H1 (cell line): ENCODE results near the gene FOXA2. TPM values are rescaled to one million over a fixed set of nuclear protein-coding genes. Genes with fewer than 3 reads are reported as not detected.

Source experiments
- CTCF ChIA-PET: fragments of 300-600 bp; sonication (Branson Sonifier 250); formaldehyde crosslinking; loops from one replicate; lab custom pipeline; 2021; ENCODE audit not compliant: partially characterized antibody; lab: Charles Lee
- POLR2A ChIA-PET: fragments of 300-600 bp; sonication (Branson Sonifier 250); formaldehyde crosslinking; loops from one replicate; lab custom pipeline; 2021; ENCODE audit warnings: inconsistent platforms; ENCODE audit not compliant: partially characterized antibody; lab: Charles Lee
- DNase-seq, 2 experiments: peaks; one replicate each; pipeline versions ENCODE4 v3.0.0 to v3.0.0-alpha.2; 2010 to 2022; ENCODE audit warnings: low spot score in 2 of 2, low read depth in 1 of 2, mixed read lengths in 1 of 2
- FAIRE-seq: peaks from 2 replicates; lab custom pipeline; 2011; peaks lifted over from hg19 to GRCh38; lab: Jason Lieb, UNC
- H2AFZ ChIP-seq: 2 replicates; pipeline ENCODE4 v1.8.1; 2012; ENCODE audit warnings: low read length, inconsistent platforms
- H2AK5ac ChIP-seq: 2 replicates; pipeline ENCODE4 v1.6.1; 2013; ENCODE audit warnings: low read depth, low read length
- H2BK120ac ChIP-seq: replicated peaks from 2 replicates; pipeline ENCODE3; 2013; ENCODE audit warnings: low read depth, low read length, inconsistent platforms
- H2BK12ac ChIP-seq: 2 replicates; pipeline ENCODE4 v1.6.1; 2013; ENCODE audit warnings: low read depth, low read length
- H2BK15ac ChIP-seq: 2 replicates; pipeline ENCODE4 v1.6.1; 2013; ENCODE audit warnings: low read length
- H2BK20ac ChIP-seq: 2 replicates; pipeline ENCODE4 v1.6.1; 2013; ENCODE audit warnings: low read length
- H2BK5ac ChIP-seq: 2 replicates; pipeline ENCODE4 v1.6.1; 2013; ENCODE audit warnings: low read depth, low read length
- H3K14ac ChIP-seq: 2 replicates; pipeline ENCODE4 v1.6.1; 2013; ENCODE audit warnings: inconsistent platforms; ENCODE audit not compliant: insufficient read length
- H3K18ac ChIP-seq: 2 replicates; pipeline ENCODE4 v1.6.1; 2013; ENCODE audit warnings: low read length; ENCODE audit errors: extremely low read depth
- H3K23ac ChIP-seq: 2 replicates; pipeline ENCODE4 v1.6.1; 2013; ENCODE audit warnings: inconsistent platforms; ENCODE audit not compliant: insufficient read length
- H3K23me2 ChIP-seq: 2 replicates; pipeline ENCODE4 v1.6.1; 2013; ENCODE audit warnings: low read depth, low read length
- H3K27ac ChIP-seq: 2 replicates; pipeline ENCODE4 v1.6.1; 2011; ENCODE audit warnings: low read depth, low read length, inconsistent platforms
- H3K27me3 ChIP-seq, 4 experiments: replicated peaks in 1 of 4; 1 replicate in 1 of 4; 2 replicates in 3 of 4; pipeline versions ENCODE4 v1.6.1 to v1.8.1; 2011 to 2013; ENCODE audit warnings: low read length in 3 of 4, mild to moderate bottlenecking in 3 of 4, inconsistent platforms in 2 of 4, mixed read lengths in 2 of 4, moderate library complexity in 1 of 4; ENCODE audit not compliant: control insufficient read depth in 3 of 4, insufficient read depth in 3 of 4; ENCODE audit errors: extremely low read depth in 1 of 4
- H3K36me3 ChIP-seq, 4 experiments: 2 replicates each; pipeline versions ENCODE4 v1.6.1 to v1.8.1; 2011 to 2013; ENCODE audit warnings: mild to moderate bottlenecking in 4 of 4, low read length in 3 of 4, moderate library complexity in 2 of 4, control low read depth in 1 of 4, inconsistent platforms in 1 of 4; ENCODE audit not compliant: insufficient read depth in 4 of 4, control insufficient read depth in 2 of 4
- H3K4ac ChIP-seq: replicated peaks from 2 replicates; pipeline ENCODE3; 2013; ENCODE audit warnings: low read length, low read depth, mixed read lengths, inconsistent platforms; ENCODE audit not compliant: insufficient read length
- H3K4me1 ChIP-seq, 4 experiments: replicated peaks in 1 of 4; 1 replicate in 1 of 4; 2 replicates in 3 of 4; pipeline versions ENCODE4 v1.6.1 to v1.8.1; 2011 to 2013; ENCODE audit warnings: low read length in 3 of 4, inconsistent platforms in 2 of 4, mixed read lengths in 1 of 4; ENCODE audit not compliant: insufficient read depth in 4 of 4, control insufficient read depth in 3 of 4
- H3K4me2 ChIP-seq, 2 experiments: 2 replicates each; pipeline versions ENCODE4 v1.6.1 to v1.8.1; 2011 to 2013; ENCODE audit warnings: low read depth in 2 of 2, low read length in 2 of 2, control low read depth in 1 of 2, inconsistent platforms in 1 of 2, mild to moderate bottlenecking in 1 of 2; ENCODE audit not compliant: insufficient read depth in 1 of 2
- H3K4me3 ChIP-seq, 4 experiments: fragments of 200-600, 300-600 bp in 1 of 4; sonication (generic), shearing (Covaris generic), sonication (Bioruptor Twin) in 1 of 4; 2 replicates each; pipeline versions ENCODE4 v1.5.1 to v1.8.1; 2011 to 2016; ENCODE audit warnings: low read length in 4 of 4, low read depth in 3 of 4, control low read depth in 2 of 4, inconsistent platforms in 2 of 4, mild to moderate bottlenecking in 2 of 4, mixed read lengths in 1 of 4, moderate library complexity in 1 of 4; ENCODE audit not compliant: insufficient read depth in 2 of 4; ENCODE audit errors: extremely low read depth in 1 of 4
- H3K56ac ChIP-seq: replicated peaks from 2 replicates; pipeline ENCODE3; 2013; ENCODE audit warnings: low read depth, mild to moderate bottlenecking, mixed read lengths, low read length, inconsistent platforms; ENCODE audit not compliant: insufficient read length
- H3K79me1 ChIP-seq: 2 replicates; pipeline ENCODE4 v1.6.1; 2013; ENCODE audit warnings: low read depth, low read length, control low read depth
- H3K79me2 ChIP-seq, 2 experiments: 2 replicates each; pipeline versions ENCODE4 v1.6.1 to v1.8.1; 2012 to 2013; ENCODE audit warnings: low read length in 2 of 2, mild to moderate bottlenecking in 2 of 2, inconsistent platforms in 1 of 2; ENCODE audit not compliant: insufficient read depth in 2 of 2, control insufficient read depth in 1 of 2
- H3K9ac ChIP-seq, 4 experiments: replicated peaks in 1 of 4; 1 replicate in 1 of 4; 2 replicates in 3 of 4; pipeline versions ENCODE4 v1.6.1 to v1.8.1; 2011 to 2013; ENCODE audit warnings: low read depth in 3 of 4, low read length in 3 of 4, control low read depth in 2 of 4, mild to moderate bottlenecking in 2 of 4, moderate library complexity in 2 of 4, inconsistent platforms in 1 of 4; ENCODE audit errors: extremely low read depth in 1 of 4
- H3K9me3 ChIP-seq, 2 experiments: 2 replicates each; pipeline versions ENCODE4 v1.6.1 to v1.8.1; 2012 to 2013; ENCODE audit warnings: mild to moderate bottlenecking in 2 of 2, moderate library complexity in 2 of 2, control low read depth in 1 of 2, inconsistent platforms in 1 of 2, low read depth in 1 of 2, low read length in 1 of 2, mixed read lengths in 1 of 2; ENCODE audit not compliant: insufficient read depth in 2 of 2
- H4K20me1 ChIP-seq, 2 experiments: replicated peaks in 1 of 2; 2 replicates each; pipeline versions ENCODE3 to v1.8.1; 2011 to 2013; ENCODE audit warnings: inconsistent platforms in 2 of 2, low read length in 2 of 2, mild to moderate bottlenecking in 1 of 2; ENCODE audit not compliant: insufficient read depth in 2 of 2, control insufficient read depth in 1 of 2
- H4K5ac ChIP-seq: 2 replicates; pipeline ENCODE4 v1.6.1; 2013; ENCODE audit warnings: low read length, low read depth, mixed read lengths, inconsistent platforms; ENCODE audit not compliant: insufficient read length
- H4K8ac ChIP-seq: 2 replicates; pipeline ENCODE4 v1.8.0; 2013; ENCODE audit warnings: mild to moderate bottlenecking, moderate library complexity, low read length, inconsistent platforms; ENCODE audit not compliant: insufficient read depth; ENCODE audit errors: extremely low read depth
- H4K91ac ChIP-seq: replicated peaks from 2 replicates; pipeline ENCODE3; 2013; ENCODE audit warnings: low read length, mixed read lengths, inconsistent platforms; ENCODE audit not compliant: insufficient read length
- E2F6 ChIP-seq: IDR thresholded peaks from 2 replicates; pipeline ENCODE4 v1.6.1; 2012; ENCODE audit warnings: inconsistent platforms
- NANOG ChIP-seq: IDR thresholded peaks from 2 replicates; pipeline ENCODE4 v1.6.1; 2011; ENCODE audit warnings: low read length, low read depth, mild to moderate bottlenecking, inconsistent platforms; ENCODE audit not compliant: insufficient read depth, poor library complexity, severe bottlenecking
- WGBS, 2 experiments: shearing (Covaris generic) in 1 of 2; methylation state at CpG; one replicate each; pipeline versions ENCODE4 v1.1.6 to v1.1.7; 2013 to 2015; ENCODE audit warnings: low lambda C conversion rate in 2 of 2, mixed read lengths in 2 of 2, inconsistent platforms in 1 of 2, low coverage in 1 of 2, missing lambda C conversion rate in 1 of 2; ENCODE audit not compliant: insufficient replicate concordance in 2 of 2, insufficient coverage in 1 of 2, insufficient read length in 1 of 2; ENCODE audit errors: extremely low coverage in 1 of 2, missing lambda C conversion rate in 1 of 2; 5-methylcytosine and 5-hydroxymethylcytosine counted together
- long read RNA-seq, 2 experiments: library from RNA in 1 of 2; library from capped mRNA in 1 of 2; stranded (forward); transcript quantifications; one replicate each; pipeline ENCODE4 v2.0.0, GENCODE V29; 2021; ENCODE audit warnings: inconsistent platforms in 1 of 2
- polyA minus RNA-seq, 3 experiments: library from RNA; depleted of rRNA, polyadenylated mRNA; stranded (reverse); fragments of >200 nt; gene quantifications; 1 replicate in 2 of 3; 2 replicates in 1 of 3; pipeline ENCODE4 v1.2.3, GENCODE V29; 2011
- polyA plus RNA-seq, 7 experiments: library from polyadenylated mRNA; depleted of rRNA in 3 of 7; stranded (reverse) in 5 of 7; unstranded in 2 of 7; fragments of >200 nt in 5 of 7; fragments of 200-250 nt in 2 of 7; gene quantifications; 1 replicate in 5 of 7; 2 replicates in 1 of 7; 4 replicates in 1 of 7; pipeline versions ENCODE4 v1.2.1 to v1.2.3, GENCODE V29; 2011 to 2013; ENCODE audit warnings: missing spikeins in 2 of 7, mixed read lengths in 2 of 7
- total RNA-seq: library from RNA; stranded (reverse); fragmentation: NEBNext Ultra II Directional; extraction: Animal tissue kit (Norgen Biotek cat#: 25700); gene quantifications from 2 replicates; pipeline ENCODE4 v1.2.1, GENCODE V29; 2021

Gene FOXA2
- 0.34 TPM in 1 of 2 replicates, not detected in the other for total RNA-seq
- 0.09 TPM in 1 of 2 replicates, not detected in the other for polyA plus RNA-seq (2011; rRNA removed)
- polyA plus RNA-seq (2011; cell fraction: cytosol; rRNA removed), result not detected
- 0.04 TPM for polyA plus RNA-seq (2011; cell fraction: nucleus; rRNA removed)
- 0.06 to 0.12 TPM (median 0.09 TPM) in 3 of 4 replicates, not detected in the other for polyA plus RNA-seq (2012, experiment 1 of 2)
- polyA plus RNA-seq (2012, experiment 2 of 2), result 0.12 TPM
- polyA plus RNA-seq (2013, experiment 1 of 2), result 0.28 TPM
- polyA plus RNA-seq (2013, experiment 2 of 2), result 0.31 TPM
- polyA minus RNA-seq (2011; rRNA and poly(A)+ RNA removed), result not detected in 2 replicates
- polyA minus RNA-seq (2011; cell fraction: cytosol; rRNA and poly(A)+ RNA removed), result not detected
- not detected for polyA minus RNA-seq (2011; cell fraction: nucleus; rRNA and poly(A)+ RNA removed)
- long read RNA-seq, experiment 1, result 0 reads
- long read RNA-seq, experiment 2, result 0 reads

DNA sequence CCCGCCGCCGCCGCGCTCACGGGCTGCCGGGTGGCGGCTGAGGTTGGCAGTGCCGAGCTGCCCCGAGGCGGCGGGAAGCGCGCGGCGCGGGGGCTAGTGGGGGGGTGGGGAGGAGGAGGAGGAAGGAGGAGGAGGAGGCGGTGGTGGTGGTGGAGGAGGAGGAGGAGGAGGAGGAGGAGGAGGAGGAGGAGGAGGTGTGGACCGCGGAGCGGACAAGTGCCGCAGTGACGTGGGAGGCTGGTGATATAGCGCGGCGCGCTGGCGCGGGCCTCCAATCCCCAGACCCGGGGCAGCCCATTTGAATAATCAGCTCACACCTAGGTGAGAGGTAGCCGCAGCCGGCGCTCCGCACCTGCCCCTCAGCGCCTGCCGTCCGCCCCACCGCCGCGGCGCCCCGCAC, at the start of gene FOXA2:
FOXA2 (minus strand) TSS at position 51 of the 400 bp plus-strand sequence. CDS start 294 bp downstream, outside the sequence.
- FAIRE-seq (no peak), DNase-seq (peak in 1 of 2 experiments; percentile 79)
- H2BK120ac ChIP-seq, result no peak within 1 kb of the TSS
- no peak within 1 kb of the TSS; the same call in 1 of the 2 replicates for H2BK20ac ChIP-seq
- H2AK5ac ChIP-seq, result no peak within 1 kb of the TSS
- no peak within 1 kb of the TSS for H2BK12ac ChIP-seq
- peaks cover 0 to 15% (median 0%) of the 10 kb centered on the region in 4 experiments; a peak in 1 of 8 replicates for H3K36me3 ChIP-seq
- no peak within 1 kb of the TSS for H3K9ac ChIP-seq
- peak within 1 kb of the TSS; percentile 47 to 58 for H3K4me2 ChIP-seq
- H3K79me1 ChIP-seq, result no peaks in the 10 kb centered on the region
- H3K27ac ChIP-seq, result no peak within 1 kb of the TSS
- peaks cover 4 to 16% (median 11%) of the 10 kb centered on the region in 4 experiments; a peak in 6 of 7 replicates for H3K4me1 ChIP-seq
- TF ChIP-seq E2F6, result 0 out of 2 replicates have a peak, but pooled peaks have one; percentile 13
- no peak for TF ChIP-seq NANOG
- no peak within 1 kb of the TSS for H2AFZ ChIP-seq
- H3K4ac ChIP-seq, result no peak within 1 kb of the TSS
- no peak within 1 kb of the TSS; the same call in 1 of the 2 replicates for H4K8ac ChIP-seq
- peaks cover 3% of the 10 kb centered on the region; the same call in 1 of the 2 replicates for H3K23me2 ChIP-seq
- WGBS, 2 experiments, result 5% methylated on average over 4 of the region's 42 CpGs; no CpG with 5 or more reads in 1 of the 2 experiments
- peak within 1 kb of the TSS in 3 of 4 experiments; percentile 7 to 52 (median 10); a peak in 6 of 8 replicates for H3K4me3 ChIP-seq
- ChIA-PET POLR2A (interaction anchor here (1.1 kb wide), 1 partner anchor 9 kb away, joined by 4 read pairs; no protein-coding TSS in a partner anchor), CTCF (interaction anchor here (0.6 to 4.9 kb wide), 6 partner anchors 10 to 245 kb away, joined by 3 to 82 read pairs (median 40); no protein-coding TSS in a partner anchor)
- no peak within 1 kb of the TSS for H3K18ac ChIP-seq
- no peaks in the 10 kb centered on the region for H3K79me2 ChIP-seq
- no peak within 1 kb of the TSS for H3K56ac ChIP-seq
- H4K5ac ChIP-seq, result no peak within 1 kb of the TSS
- H4K20me1 ChIP-seq, result peaks cover 15 to 18% of the 10 kb centered on the region in 2 experiments
- H4K91ac ChIP-seq, result no peak within 1 kb of the TSS
- H2BK15ac ChIP-seq, result no peak within 1 kb of the TSS
- no peak within 1 kb of the TSS for H3K23ac ChIP-seq
- H2BK5ac ChIP-seq, result no peak within 1 kb of the TSS
- peaks cover 0 to 3% of the 10 kb centered on the region in 2 experiments; a peak in 1 of 4 replicates for H3K9me3 ChIP-seq
- H3K14ac ChIP-seq, result no peak within 1 kb of the TSS
- peaks cover 87 to 100% (median 97%) of the 10 kb centered on the region in 4 experiments for H3K27me3 ChIP-seq
